ENCODE data around the gene NUDT1.

GRCh38 chr7:2271273-2272026 is 29.4 kb downstream of the NUDT1 start:
- TF ChIP-seq, protein P1, sequence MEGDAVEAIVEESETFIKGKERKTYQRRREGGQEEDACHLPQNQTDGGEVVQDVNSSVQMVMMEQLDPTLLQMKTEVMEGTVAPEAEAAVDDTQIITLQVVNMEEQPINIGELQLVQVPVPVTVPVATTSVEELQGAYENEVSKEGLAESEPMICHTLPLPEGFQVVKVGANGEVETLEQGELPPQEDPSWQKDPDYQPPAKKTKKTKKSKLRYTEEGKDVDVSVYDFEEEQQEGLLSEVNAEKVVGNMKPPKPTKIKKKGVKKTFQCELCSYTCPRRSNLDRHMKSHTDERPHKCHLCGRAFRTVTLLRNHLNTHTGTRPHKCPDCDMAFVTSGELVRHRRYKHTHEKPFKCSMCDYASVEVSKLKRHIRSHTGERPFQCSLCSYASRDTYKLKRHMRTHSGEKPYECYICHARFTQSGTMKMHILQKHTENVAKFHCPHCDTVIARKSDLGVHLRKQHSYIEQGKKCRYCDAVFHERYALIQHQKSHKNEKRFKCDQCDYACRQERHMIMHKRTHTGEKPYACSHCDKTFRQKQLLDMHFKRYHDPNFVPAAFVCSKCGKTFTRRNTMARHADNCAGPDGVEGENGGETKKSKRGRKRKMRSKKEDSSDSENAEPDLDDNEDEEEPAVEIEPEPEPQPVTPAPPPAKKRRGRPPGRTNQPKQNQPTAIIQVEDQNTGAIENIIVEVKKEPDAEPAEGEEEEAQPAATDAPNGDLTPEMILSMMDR (IDR thresholded peaks at IDR 0.05; ENCODE audit: insufficient read depth, low read depth, low read length), result no peak
- TF ChIP-seq EZH2 (IDR thresholded peaks at IDR 0.05; ENCODE audit: insufficient read depth, low read length), result no peak

All from astrocyte (in vitro differentiated cells and primary cell).